HEK293T (cell line): ENCODE data around the gene CCNK.

Experiments
- CTCF ChIA-PET: fragments of 350-600 bp; formaldehyde crosslinking; extraction: SDS; loops from one replicate; lab custom pipeline; 2021; ENCODE audit warnings: antibody characterized with exemption, inconsistent platforms; lab: Yijun Ruan, JAX
- POLR2A ChIA-PET: fragments of 350-600 bp; formaldehyde crosslinking; extraction: SDS; loops from one replicate; lab custom pipeline; 2020; ENCODE audit warnings: antibody characterized with exemption, inconsistent platforms; lab: Yijun Ruan, JAX
- DNase-seq: peaks from one replicate; pipeline ENCODE4 v3.0.0; 2012; ENCODE audit warnings: mixed read lengths; ENCODE audit errors: extremely low spot score
- ARNT ChIP-seq: fragments of 450-650 bp; IDR thresholded peaks from 2 replicates; pipeline ENCODE4 v1.6.1; 2017; ENCODE audit warnings: mild to moderate bottlenecking
- BHLHE40 ChIP-seq: fragments of 450-650 bp; IDR thresholded peaks from 2 replicates; pipeline ENCODE4 v1.6.1; 2016; ENCODE audit warnings: mild to moderate bottlenecking, moderate library complexity, borderline replicate concordance
- CTBP1 ChIP-seq: fragments of 450-650 bp; IDR thresholded peaks from 2 replicates; pipeline ENCODE4 v1.6.1; 2016; ENCODE audit warnings: borderline replicate concordance
- ELF4 ChIP-seq: fragments of 450-650 bp; IDR thresholded peaks from 2 replicates; pipeline ENCODE4 v1.6.1; 2017; ENCODE audit warnings: antibody characterized with exemption
- FOXA1 ChIP-seq: fragments of 450-650 bp; IDR thresholded peaks from 2 replicates; pipeline ENCODE4 v1.6.1; 2016; ENCODE audit warnings: mild to moderate bottlenecking
- FOXK2 ChIP-seq: fragments of 450-650 bp; IDR thresholded peaks from 2 replicates; pipeline ENCODE4 v1.6.1; 2016; ENCODE audit warnings: mild to moderate bottlenecking
- FOXM1 ChIP-seq: fragments of 450-650 bp; IDR thresholded peaks from 2 replicates; pipeline ENCODE4 v1.6.1; 2017; ENCODE audit warnings: mild to moderate bottlenecking, borderline replicate concordance
- HDGF ChIP-seq: fragments of 450-650 bp; IDR thresholded peaks from 2 replicates; pipeline ENCODE4 v1.6.1; 2017; ENCODE audit warnings: antibody characterized with exemption, borderline replicate concordance
- L3MBTL2 ChIP-seq: fragments of 450-650 bp; conservative IDR thresholded peaks from 2 replicates; pipeline ENCODE4 v1.6.1; 2016; ENCODE audit warnings: mild to moderate bottlenecking
- LEF1 ChIP-seq: fragments of 450-650 bp; IDR thresholded peaks from 2 replicates; pipeline ENCODE4 v1.6.1; 2017; ENCODE audit warnings: mild to moderate bottlenecking, borderline replicate concordance
- NFRKB ChIP-seq: fragments of 450-650 bp; IDR thresholded peaks from 2 replicates; pipeline ENCODE4 v1.6.1; 2016; ENCODE audit warnings: mild to moderate bottlenecking, moderate library complexity
- SP1 ChIP-seq: fragments of 450-650 bp; IDR thresholded peaks from 2 replicates; pipeline ENCODE4 v1.6.1; 2017
- SUZ12 ChIP-seq: fragments of 450-650 bp; IDR thresholded peaks from 2 replicates; pipeline ENCODE4 v1.6.1; 2016; ENCODE audit warnings: mild to moderate bottlenecking
- TARDBP ChIP-seq: fragments of 450-650 bp; IDR thresholded peaks from 2 replicates; pipeline ENCODE4 v1.6.1; 2016
- ZNF384 ChIP-seq: fragments of 450-650 bp; IDR thresholded peaks from 2 replicates; pipeline ENCODE4 v1.6.1; 2016
- TF ChIP-seq, protein P1 (sequence below): fragments of 450-650 bp; IDR thresholded peaks from 2 replicates; pipeline ENCODE4 v1.6.1; 2016

The CCNK gene

GRCh38 chr14:99518441-99519346 is 37.5 kb downstream of the CCNK start:
- peak; percentile 80 for DNase-seq
- POLR2A ChIA-PET: no interaction called here
- TF ChIP-seq HDGF (no peak), ZNF384 (0 out of 2 replicates have a peak, but pooled peaks have one; percentile 19)
- CTCF ChIA-PET: interaction anchor here (0.6 to 1.6 kb wide), 3 partner anchors 15 to 126 kb away, joined by 3 to 6 read pairs (median 5); no protein-coding TSS in a partner anchor

DNA sequence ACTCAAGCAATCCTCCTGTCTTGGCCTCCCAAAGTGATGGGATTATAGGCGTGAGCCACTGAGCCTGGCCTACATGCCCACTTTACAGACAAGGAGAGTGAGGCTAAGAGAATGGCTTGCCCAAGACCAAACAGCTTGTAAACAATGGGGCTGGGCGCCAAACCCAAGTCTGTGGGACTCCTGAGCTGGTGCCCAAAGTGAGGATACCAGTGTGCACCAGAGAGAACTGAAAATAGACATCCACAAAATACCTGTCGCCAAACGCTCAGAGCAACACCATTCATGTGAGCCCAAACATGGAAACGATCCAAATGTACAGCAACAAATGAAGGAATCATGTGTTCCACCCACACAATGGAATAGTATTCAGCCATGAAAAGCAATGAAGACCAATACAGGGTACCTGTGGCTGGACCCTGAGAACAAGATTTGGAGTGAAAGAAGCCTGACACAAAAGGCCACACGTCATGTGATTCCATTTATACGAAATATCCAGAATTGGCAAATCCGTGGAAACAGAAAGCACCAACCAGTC is 38.2 kb downstream of the CCNK start:
- ChIA-PET CTCF (interaction anchor here (0.6 kb wide), 1 partner anchor 16 kb away, joined by 3 read pairs; no protein-coding TSS in a partner anchor), POLR2A (no interaction called here)
- no peak for DNase-seq
- no peak for TF ChIP-seq NFRKB
- TF ChIP-seq ARNT: no peak
- TF ChIP-seq TARDBP: no peak
- TF ChIP-seq, protein P1, sequence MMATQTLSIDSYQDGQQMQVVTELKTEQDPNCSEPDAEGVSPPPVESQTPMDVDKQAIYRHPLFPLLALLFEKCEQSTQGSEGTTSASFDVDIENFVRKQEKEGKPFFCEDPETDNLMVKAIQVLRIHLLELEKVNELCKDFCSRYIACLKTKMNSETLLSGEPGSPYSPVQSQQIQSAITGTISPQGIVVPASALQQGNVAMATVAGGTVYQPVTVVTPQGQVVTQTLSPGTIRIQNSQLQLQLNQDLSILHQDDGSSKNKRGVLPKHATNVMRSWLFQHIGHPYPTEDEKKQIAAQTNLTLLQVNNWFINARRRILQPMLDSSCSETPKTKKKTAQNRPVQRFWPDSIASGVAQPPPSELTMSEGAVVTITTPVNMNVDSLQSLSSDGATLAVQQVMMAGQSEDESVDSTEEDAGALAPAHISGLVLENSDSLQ: no peak
- no peak for TF ChIP-seq CTBP1
- TF ChIP-seq LEF1: no peak
- TF ChIP-seq FOXM1: no peak
- TF ChIP-seq SUZ12: no peak
- TF ChIP-seq ELF4: no peak
- no peak for TF ChIP-seq L3MBTL2
- no peak for TF ChIP-seq HDGF
- TF ChIP-seq BHLHE40: no peak
- TF ChIP-seq ZNF384: no peak

DNA sequence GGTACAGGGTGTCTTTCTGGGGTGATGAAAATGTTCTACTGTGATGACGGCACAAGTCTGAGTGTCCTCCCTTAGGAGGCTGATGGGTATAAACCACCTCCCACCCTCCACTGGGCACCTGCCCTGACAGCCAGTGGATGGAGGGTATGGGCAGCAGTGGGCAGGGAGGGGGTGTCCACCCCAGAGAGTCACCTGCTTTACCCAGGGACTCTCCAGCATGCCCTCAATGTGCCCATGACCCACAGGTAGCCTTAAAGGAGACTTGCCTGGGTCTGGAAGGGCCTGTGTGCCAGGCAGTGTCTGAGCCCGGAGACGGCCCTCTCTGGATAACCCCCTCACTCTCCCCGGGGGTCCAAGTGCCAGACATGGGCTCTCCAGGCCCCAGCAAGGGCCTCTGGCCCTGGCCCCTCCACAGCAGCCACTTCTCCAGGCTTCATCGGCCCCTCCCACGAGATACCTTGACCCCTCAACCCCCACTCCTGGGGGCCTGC is 38.8 kb downstream of the CCNK start:
- no peak for DNase-seq
- POLR2A ChIA-PET: no interaction called here
- CTCF ChIA-PET: no interaction called here
- TF ChIP-seq ARNT: no peak
- TF ChIP-seq ELF4: no peak
- TF ChIP-seq CTBP1: no peak
- no peak for TF ChIP-seq FOXM1
- TF ChIP-seq, protein P1: no peak
- TF ChIP-seq SUZ12: no peak
- TF ChIP-seq TARDBP: no peak
- TF ChIP-seq SP1: no peak
- no peak for TF ChIP-seq BHLHE40
- no peak for TF ChIP-seq HDGF
- no peak for TF ChIP-seq FOXK2

- DNase-seq: no peak
- POLR2A ChIA-PET: interaction anchor here (1.5 kb wide), 1 partner anchor 80 kb away, joined by 3 read pairs; no protein-coding TSS in a partner anchor
- CTCF ChIA-PET: no interaction called here
- TF ChIP-seq ELF4: no peak
- no peak for TF ChIP-seq ARNT
- no peak for TF ChIP-seq BHLHE40
- no peak for TF ChIP-seq CTBP1
- TF ChIP-seq FOXA1: no peak
- no peak for TF ChIP-seq ZNF384
- no peak for TF ChIP-seq NFRKB
- TF ChIP-seq HDGF: no peak
- TF ChIP-seq, protein P1: no peak
- no peak for TF ChIP-seq TARDBP
- TF ChIP-seq FOXM1: no peak
- no peak for TF ChIP-seq LEF1
- no peak for TF ChIP-seq FOXK2
- TF ChIP-seq SP1: no peak
- no peak for TF ChIP-seq SUZ12
- no peak for TF ChIP-seq L3MBTL2
These were observed 39.4 kb downstream of the CCNK start for GRCh38 chr14:99520571-99521081.

DNA sequence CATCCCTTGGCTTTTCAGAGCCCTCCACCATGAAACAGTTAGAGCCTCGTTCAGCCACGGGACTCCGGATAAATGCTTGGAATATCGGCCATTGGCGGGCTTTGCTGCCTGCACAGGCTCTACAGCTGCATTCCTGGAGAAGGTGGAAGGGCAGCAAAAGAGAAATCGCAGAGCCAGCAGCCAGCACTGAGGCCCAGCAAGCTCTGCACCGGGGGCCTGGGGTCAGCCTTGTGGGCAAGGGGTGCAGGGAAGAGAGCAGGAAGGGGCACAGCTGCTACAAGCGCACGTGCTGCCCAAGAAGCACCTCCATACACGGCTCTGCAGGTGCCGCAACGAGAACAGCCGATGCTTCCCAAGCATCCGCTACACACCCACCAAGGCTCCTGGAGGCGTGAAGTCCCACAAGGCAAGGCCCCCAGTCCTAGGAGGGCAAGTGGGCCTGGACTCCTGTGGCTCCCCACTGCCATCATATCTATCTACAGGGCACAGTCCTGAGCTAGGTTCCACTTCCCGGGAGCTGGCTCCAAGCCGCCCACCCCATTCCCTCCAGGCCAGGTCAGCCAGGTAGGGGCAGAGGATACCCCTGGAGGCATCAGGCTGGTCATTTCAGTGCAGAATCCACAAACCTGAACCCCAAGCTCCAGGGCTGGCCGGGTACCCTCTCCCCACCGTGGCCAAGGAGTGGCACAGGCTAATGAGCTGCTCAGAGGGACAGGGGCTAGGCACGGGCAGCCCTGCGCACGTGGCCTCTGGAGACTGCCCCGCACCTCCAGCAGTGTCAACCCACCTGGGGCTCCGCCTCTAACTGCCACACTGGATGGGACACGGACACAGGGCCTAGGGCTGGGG is 40.2 kb downstream of the CCNK start:
- POLR2A ChIA-PET: interaction anchor here (1.5 kb wide), 1 partner anchor 79 kb away, joined by 3 read pairs; no protein-coding TSS in a partner anchor
- CTCF ChIA-PET: interaction anchor here (0.9 kb wide), 1 partner anchor 107 kb away, joined by 4 read pairs; no protein-coding TSS in a partner anchor
- TF ChIP-seq SP1: no peak
- TF ChIP-seq BHLHE40: no peak
- TF ChIP-seq FOXA1: no peak
- no peak for TF ChIP-seq CTBP1
- no peak for TF ChIP-seq FOXM1
- TF ChIP-seq ARNT: no peak
- TF ChIP-seq, protein P1: no peak
- TF ChIP-seq L3MBTL2: no peak
- no peak for TF ChIP-seq SUZ12
- no peak for TF ChIP-seq ZNF384
- TF ChIP-seq NFRKB: no peak
- DNase-seq: no peak
